ENCODE results near the gene PLEKHG2.
"Not testable (repeated sequence)": the region's sequence is repeated elsewhere in the genome, so short reads cannot be mapped to it uniquely, and the experiment has no call there.

The PLEKHG2 gene

DNA sequence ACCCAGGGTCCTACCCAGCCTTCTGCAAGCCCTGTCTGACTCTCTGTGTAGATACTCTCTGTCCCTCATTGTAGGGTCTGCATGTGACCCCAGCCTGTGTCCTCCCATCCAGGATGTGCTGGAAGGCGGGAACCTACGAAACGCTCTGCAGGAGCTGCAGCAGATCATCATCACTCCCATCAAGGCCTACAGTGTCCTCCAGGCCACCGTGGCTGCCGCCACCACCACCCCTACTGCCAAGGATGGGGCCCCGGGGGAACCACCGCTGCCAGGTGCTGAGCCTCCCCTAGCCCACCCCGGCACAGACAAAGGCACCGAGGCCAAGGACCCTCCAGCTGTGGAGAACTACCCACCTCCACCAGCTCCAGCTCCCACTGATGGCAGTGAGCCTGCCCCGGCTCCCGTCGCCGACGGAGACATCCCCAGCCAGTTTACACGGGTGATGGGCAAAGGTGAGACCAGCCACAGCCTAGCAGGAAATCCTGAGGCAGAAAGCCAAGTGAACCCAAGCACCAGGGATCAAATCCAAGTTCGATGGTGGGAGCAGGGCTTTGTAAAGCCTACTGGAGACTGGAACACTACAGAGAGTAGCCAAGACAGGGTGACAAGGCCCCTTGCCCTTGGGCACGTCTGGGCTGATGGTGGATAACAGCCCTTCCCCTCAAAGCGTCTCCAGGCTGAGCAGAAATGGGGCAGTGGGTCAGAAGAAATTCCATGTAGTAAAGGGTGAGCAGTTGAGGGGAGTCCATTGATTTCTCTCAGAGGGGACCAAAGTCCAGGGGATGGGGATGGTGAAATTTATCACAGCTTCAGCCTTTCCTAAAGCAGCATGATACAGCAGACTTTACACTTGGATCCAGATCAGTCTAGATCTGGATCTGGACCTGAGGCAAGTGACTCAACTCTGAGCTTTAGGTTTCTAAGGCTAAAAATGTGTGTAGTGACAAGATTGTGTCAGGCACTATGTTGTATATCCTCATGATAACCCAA, 34.8 kb upstream of the PLEKHG2 start:
- Histone ChIP-seq H3K27me3 (ENCODE audit: control insufficient read depth, insufficient read depth, low read length) (no peaks in the 10 kb centered on the region), H3K9me3 (ENCODE audit: control insufficient read depth, low read length) (no peaks in the 10 kb centered on the region), H3K4me1 (ENCODE audit: control insufficient read depth, insufficient read depth, low read length) (peaks cover 6% of the 10 kb centered on the region), H3K4me3 (ENCODE audit: low read length) (no peak overlapping the region), H3K9ac (ENCODE audit: low read length) (no peak overlapping the region), H3K36me3 (ENCODE audit: control insufficient read depth, insufficient read depth, low read length) (peaks cover 45% of the 10 kb centered on the region)

DNA sequence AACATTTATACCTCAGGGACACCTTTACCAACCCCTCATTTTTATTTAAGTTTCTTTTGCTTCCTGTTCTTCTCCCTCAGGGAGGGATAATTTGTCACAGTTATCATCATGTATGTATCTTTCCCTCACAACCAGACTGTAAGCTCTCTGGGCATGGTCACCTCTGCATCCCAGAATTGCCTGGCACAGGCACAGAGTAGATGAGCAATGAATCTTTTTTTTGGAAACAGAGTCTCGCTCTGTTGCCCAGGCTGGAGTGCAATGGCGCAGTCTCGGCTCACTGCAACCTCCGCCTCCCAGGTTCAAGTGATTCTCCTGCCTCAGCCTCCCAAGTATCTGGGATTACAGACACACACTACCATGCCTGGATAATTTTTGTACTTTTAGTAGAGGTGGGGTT, 33.1 kb upstream of the PLEKHG2 start:
- not testable (repeated sequence) for H3K4me1 ChIP-seq (ENCODE audit: control insufficient read depth, insufficient read depth, low read length); H3K9me3 ChIP-seq (ENCODE audit: control insufficient read depth, low read length); H3K27me3 ChIP-seq (ENCODE audit: control insufficient read depth, insufficient read depth, low read length); H3K9ac ChIP-seq (ENCODE audit: low read length); H3K4me3 ChIP-seq (ENCODE audit: low read length)
- peaks cover 45% of the 10 kb centered on the region for H3K36me3 ChIP-seq (ENCODE audit: control insufficient read depth, insufficient read depth, low read length)

DNA sequence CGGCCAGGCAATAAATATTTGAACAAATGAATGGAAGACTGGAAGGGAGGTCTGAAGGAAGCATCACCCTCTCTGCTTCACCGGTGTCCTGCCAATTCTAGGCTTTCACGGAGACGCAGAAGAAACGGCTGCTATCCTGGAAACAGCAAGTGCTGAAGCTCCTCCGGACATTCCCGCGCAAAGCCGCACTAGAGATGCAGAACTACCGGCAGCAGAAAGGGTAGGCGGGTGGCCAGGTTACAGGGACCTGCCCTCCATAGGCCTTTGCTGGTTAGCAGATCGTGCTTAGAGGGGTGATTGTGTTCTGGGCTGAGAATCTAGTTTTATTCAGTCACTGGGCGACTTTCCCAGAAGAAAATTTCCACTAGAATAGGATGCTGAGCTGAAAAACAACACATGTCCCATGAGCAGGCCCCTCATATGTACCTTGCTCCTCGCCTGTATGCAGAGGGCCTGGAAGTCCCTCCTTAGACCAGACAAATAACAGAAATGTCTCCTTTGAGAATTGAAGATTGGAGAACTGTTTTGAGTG, 32.5 kb upstream of the PLEKHG2 start:
- H3K9ac ChIP-seq (ENCODE audit: low read length), result no peak overlapping the region
- no peak overlapping the region for H3K4me3 ChIP-seq (ENCODE audit: low read length)
- H3K4me1 ChIP-seq (ENCODE audit: control insufficient read depth, insufficient read depth, low read length), result no peaks in the 10 kb centered on the region
- H3K9me3 ChIP-seq (ENCODE audit: control insufficient read depth, low read length), result no peaks in the 10 kb centered on the region
- peaks cover 45% of the 10 kb centered on the region for H3K36me3 ChIP-seq (ENCODE audit: control insufficient read depth, insufficient read depth, low read length)
- no peaks in the 10 kb centered on the region for H3K27me3 ChIP-seq (ENCODE audit: control insufficient read depth, insufficient read depth, low read length)

DNA sequence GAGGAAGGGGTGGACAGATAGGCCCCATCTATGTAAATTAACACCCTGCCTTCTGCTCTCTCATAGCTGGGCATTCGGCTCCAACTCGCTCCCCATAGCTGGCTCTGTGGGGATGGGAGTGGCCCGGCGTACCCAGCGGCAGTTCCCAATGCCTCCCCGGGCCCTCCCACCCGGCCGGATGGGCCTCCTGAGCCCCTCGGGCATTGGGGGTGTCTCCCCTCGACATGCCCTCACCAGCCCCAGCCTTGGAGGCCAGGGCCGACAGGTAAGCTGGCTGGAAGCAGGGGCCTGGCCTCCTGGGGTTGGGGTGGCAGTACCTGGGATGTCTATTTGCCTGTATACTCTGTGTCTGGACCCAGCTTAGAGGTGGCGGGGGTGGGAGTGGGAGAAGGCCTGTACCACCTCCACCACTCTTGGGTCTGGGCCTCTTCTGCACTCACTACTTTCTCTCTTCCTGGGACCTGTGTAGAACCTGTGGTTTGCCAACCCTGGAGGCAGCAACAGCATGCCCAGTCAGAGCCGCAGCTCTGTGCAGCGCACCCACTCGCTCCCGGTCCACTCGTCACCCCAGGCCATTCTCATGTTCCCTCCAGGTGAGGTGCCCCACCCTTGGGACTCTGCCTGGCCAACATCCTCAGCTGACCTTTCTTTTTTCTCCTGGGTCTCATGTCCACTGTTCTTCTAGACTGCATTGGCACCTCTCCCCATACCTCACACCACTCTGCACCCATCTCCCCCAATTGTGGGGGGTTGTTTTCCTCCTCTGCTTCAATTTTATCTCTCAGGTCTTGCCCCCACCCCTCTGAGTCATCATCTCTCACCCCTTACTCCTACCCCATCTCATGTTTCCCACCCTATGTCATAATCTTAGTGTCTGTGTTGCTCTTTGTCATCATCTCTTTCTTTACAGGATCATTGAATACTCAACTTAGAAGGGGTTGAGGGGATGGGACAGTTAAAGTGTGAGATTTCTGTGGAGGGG, 31.7 kb upstream of the PLEKHG2 start:
- Histone ChIP-seq H3K9me3 (ENCODE audit: control insufficient read depth, low read length) (no peaks in the 10 kb centered on the region), H3K27me3 (ENCODE audit: control insufficient read depth, insufficient read depth, low read length) (no peaks in the 10 kb centered on the region), H3K4me3 (ENCODE audit: low read length) (no peak overlapping the region), H3K4me1 (ENCODE audit: control insufficient read depth, insufficient read depth, low read length) (no peaks in the 10 kb centered on the region), H3K9ac (ENCODE audit: low read length) (no peak overlapping the region), H3K36me3 (ENCODE audit: control insufficient read depth, insufficient read depth, low read length) (peaks cover 41% of the 10 kb centered on the region)

DNA sequence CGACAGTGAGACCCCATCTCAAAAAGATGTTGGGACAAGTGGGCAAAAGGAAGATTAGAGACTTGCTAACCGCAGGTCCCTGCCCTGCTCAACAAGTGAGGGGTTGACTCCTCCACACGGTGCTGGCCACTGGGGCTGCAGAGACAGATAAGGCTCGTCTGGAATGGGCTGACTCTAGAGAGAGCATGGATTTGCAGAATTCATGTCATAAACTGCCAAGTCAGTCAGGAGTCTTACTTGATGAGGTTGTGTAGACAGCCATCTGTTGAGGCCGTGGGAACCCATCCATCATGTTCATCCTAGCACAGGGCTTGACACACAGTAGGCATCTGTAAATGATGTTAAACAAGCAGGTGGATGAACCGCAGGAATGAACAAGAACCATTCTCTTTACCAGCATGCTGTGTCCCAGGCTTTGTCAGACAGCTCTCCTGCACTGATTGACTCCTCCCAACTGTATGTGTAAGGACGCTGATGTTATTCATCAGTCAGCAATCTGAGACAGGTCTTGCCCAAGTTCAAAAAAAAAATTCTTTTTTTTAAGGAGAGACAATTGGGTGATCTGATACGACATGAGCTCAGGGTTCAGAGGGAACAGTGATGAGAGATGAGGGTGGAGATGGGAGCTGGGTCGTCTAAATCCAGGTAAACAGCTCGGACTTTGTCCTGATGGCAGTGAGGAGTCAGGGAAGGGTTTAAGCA, 30.4 kb upstream of the PLEKHG2 start:
- Histone ChIP-seq H3K9ac (ENCODE audit: low read length) (no peak overlapping the region), H3K9me3 (ENCODE audit: control insufficient read depth, low read length) (no peaks in the 10 kb centered on the region), H3K27me3 (ENCODE audit: control insufficient read depth, insufficient read depth, low read length) (no peaks in the 10 kb centered on the region), H3K4me3 (ENCODE audit: low read length) (no peak overlapping the region), H3K4me1 (ENCODE audit: control insufficient read depth, insufficient read depth, low read length) (no peaks in the 10 kb centered on the region), H3K36me3 (ENCODE audit: control insufficient read depth, insufficient read depth, low read length) (peaks cover 37% of the 10 kb centered on the region)

DNA sequence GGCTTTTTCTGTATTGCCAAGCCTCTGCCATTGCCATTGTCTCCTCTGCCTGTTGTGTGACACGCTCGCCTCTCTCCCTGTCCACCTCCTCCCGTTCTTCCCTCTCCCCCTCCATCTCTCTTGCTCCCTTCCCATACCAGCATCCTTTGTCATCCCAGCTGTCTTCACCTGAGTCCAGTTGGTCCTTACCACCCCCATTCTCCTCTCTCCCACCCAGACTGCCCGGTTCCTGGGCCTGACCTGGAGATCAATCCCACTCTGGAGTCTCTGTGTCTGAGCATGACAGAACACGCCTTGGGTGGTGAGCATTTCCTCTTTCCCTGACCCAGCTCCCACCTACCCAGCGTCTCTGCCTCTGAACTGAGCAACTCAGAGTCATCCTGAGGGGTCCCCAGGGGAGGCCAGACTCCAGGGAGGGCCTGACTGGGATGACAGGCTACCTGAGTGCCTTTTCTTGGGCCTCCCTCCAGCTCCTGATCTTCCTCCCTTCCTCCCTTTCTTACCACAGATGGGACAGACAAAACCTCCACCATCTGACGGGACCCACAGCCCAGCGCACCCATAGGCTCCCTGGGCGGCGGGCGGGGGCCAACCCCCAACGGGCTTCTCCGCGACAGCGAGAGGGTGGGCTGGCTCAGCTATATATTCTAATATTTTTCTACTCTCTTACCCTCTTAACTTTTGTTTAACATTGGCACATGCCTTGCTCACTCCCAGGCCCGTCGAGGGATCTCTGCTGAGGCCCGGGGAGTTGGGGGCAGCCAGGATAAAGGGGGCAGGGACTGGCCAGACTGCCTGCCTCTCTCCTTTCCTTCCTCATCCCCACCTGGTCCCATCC, 29.3 kb upstream of the PLEKHG2 start:
- Histone ChIP-seq H3K9me3 (ENCODE audit: control insufficient read depth, low read length) (no peaks in the 10 kb centered on the region), H3K9ac (ENCODE audit: low read length) (no peak overlapping the region), H3K4me3 (ENCODE audit: low read length) (no peak overlapping the region), H3K27me3 (ENCODE audit: control insufficient read depth, insufficient read depth, low read length) (no peaks in the 10 kb centered on the region), H3K36me3 (ENCODE audit: control insufficient read depth, insufficient read depth, low read length) (peaks cover 28% of the 10 kb centered on the region), H3K4me1 (ENCODE audit: control insufficient read depth, insufficient read depth, low read length) (no peaks in the 10 kb centered on the region)

DNA sequence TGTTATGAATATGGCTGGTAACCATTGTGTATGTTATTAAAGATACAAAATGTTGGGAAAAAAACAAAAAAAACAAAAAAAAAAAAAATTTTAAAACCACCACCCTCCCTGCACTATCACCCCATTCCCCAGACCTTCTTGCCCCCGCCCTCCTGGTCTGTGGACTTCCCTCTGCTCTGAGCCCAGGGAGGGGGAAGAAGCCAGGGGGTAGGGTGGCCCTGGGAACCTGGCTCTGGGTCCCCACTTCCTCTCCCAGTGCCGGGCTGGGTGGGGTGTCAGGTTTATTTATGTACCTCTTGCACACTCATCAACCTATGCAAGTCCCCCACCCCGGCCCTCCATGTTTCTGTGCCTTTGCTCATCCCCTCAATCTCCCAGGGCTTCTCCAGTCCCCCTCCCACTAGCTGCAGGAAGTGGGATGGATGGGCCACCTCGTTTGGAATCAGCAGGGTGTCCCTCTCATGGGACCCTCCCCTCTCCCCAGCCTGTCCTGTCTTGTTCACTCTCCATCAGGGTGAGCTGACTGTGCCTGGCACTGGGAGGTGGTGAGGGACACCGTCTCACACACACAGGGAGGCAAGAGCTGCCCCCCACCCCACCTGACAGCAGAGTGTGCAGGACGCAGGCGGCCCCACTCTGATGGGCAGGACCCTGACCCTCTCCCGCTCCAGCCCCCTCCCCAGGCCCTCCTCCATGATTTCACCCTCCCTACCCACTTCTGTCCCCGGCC, 27.5 kb upstream of the PLEKHG2 start:
- H3K9me3 ChIP-seq (ENCODE audit: control insufficient read depth, low read length), result no peaks in the 10 kb centered on the region
- H3K9ac ChIP-seq (ENCODE audit: low read length), result no peak overlapping the region
- no peak overlapping the region for H3K4me3 ChIP-seq (ENCODE audit: low read length)
- peaks cover 29% of the 10 kb centered on the region for H3K36me3 ChIP-seq (ENCODE audit: control insufficient read depth, insufficient read depth, low read length)
- no peaks in the 10 kb centered on the region for H3K27me3 ChIP-seq (ENCODE audit: control insufficient read depth, insufficient read depth, low read length)
- H3K4me1 ChIP-seq (ENCODE audit: control insufficient read depth, insufficient read depth, low read length), result peaks cover 6% of the 10 kb centered on the region

DNA sequence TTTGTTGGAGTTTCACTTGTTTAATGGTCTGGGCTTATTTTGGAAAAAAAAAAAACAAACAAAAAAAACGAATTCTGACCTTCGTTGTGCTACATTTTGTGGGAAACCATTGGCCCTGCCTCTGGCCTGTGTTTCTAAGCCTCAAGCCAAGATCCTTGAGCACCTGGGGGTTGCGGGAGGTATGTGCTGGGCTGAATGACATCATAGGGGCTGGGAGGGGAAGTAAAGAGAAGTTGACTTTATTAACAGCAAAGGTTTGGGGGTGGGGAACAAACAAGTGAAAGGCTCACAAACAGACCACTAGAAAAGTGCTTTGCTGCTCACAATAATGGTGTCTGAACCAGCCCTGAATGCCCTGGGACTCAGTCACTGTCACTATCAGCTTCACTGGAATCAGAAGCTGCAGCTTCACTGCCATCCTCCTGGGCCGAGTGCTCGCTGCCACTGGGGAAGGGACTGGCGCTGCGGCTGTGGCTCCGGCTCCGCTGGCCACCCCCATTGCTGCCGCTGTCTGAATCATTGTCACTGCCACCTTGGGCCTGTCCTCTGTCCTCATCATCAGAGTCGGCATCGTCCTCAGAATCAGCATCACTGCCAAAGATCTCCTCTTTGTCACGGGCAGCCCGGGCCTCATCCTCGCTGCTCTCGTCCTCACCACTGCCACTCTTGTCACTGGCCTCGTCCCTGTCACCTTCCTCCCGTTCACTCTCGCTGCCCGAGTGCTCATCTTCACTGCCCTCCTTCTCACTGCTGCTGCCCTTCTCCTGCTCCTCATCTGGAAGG, 26.6 kb upstream of the PLEKHG2 start:
- Histone ChIP-seq H3K9ac (ENCODE audit: low read length) (no peak overlapping the region), H3K9me3 (ENCODE audit: control insufficient read depth, low read length) (no peaks in the 10 kb centered on the region), H3K4me1 (ENCODE audit: control insufficient read depth, insufficient read depth, low read length) (peaks cover 10% of the 10 kb centered on the region), H3K27me3 (ENCODE audit: control insufficient read depth, insufficient read depth, low read length) (no peaks in the 10 kb centered on the region), H3K36me3 (ENCODE audit: control insufficient read depth, insufficient read depth, low read length) (peaks cover 23% of the 10 kb centered on the region), H3K4me3 (ENCODE audit: low read length) (no peak overlapping the region)

DNA sequence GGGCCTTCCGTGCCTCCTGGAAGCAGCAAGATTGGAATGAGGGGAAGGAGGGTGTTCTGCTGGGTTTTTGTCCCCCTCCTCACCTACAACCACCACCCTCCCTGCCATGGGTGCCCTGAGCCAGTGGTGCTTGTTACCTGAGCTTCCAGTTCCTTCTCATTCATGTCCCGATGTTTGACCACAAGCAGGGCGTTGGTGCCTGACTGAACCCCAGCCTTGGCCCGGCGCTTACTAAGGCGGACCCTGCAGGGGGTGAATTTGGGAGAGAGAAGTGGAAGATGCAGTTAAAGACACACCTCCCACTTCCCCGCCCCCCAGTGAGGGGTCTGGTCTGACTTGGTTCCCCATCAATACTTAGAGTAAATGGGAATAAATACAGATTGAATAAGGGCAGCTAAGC, 25.9 kb upstream of the PLEKHG2 start:
- Histone ChIP-seq H3K4me1 (ENCODE audit: control insufficient read depth, insufficient read depth, low read length) (peaks cover 10% of the 10 kb centered on the region), H3K27me3 (ENCODE audit: control insufficient read depth, insufficient read depth, low read length) (no peaks in the 10 kb centered on the region), H3K9ac (ENCODE audit: low read length) (no peak overlapping the region), H3K9me3 (ENCODE audit: control insufficient read depth, low read length) (no peaks in the 10 kb centered on the region), H3K36me3 (ENCODE audit: control insufficient read depth, insufficient read depth, low read length) (peaks cover 23% of the 10 kb centered on the region), H3K4me3 (ENCODE audit: low read length) (no peak overlapping the region)

DNA sequence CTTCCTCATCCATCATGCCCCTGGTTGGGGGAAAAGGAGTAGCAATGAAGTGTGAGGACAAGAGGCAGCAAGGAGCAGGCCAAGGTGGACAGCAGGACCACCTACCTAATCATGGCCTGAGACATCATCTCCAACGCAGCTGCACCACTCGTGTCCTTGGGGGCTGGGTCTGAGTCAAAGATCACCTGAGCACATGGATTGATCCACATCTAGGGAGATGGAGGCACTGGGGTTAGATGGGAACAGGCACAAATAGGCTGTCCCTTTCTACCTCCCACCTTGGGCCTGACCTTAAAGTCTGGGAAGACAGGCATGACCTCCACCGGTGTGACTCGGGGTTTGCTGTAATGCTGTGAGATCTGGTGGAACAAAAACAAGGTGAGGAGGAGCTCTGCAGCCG, 23.8 kb upstream of the PLEKHG2 start:
- H3K9ac ChIP-seq (ENCODE audit: low read length), result no peak overlapping the region
- H3K9me3 ChIP-seq (ENCODE audit: control insufficient read depth, low read length), result no peaks in the 10 kb centered on the region
- peaks cover 22% of the 10 kb centered on the region for H3K36me3 ChIP-seq (ENCODE audit: control insufficient read depth, insufficient read depth, low read length)
- H3K4me1 ChIP-seq (ENCODE audit: control insufficient read depth, insufficient read depth, low read length), result peaks cover 16% of the 10 kb centered on the region
- H3K4me3 ChIP-seq (ENCODE audit: low read length), result no peak overlapping the region
- H3K27me3 ChIP-seq (ENCODE audit: control insufficient read depth, insufficient read depth, low read length), result no peaks in the 10 kb centered on the region
